Measurements from ENCODE around the gene SYNCRIP. TPM values are rescaled to one million over a fixed set of nuclear protein-coding genes. Genes with fewer than 3 reads are reported as not detected.

Gene SYNCRIP
- total and polyA plus RNA-seq, 2 donors (not counting 1 experiment from before 2014, with no cell fraction given): 7.9 to 88.5 TPM

DNA sequence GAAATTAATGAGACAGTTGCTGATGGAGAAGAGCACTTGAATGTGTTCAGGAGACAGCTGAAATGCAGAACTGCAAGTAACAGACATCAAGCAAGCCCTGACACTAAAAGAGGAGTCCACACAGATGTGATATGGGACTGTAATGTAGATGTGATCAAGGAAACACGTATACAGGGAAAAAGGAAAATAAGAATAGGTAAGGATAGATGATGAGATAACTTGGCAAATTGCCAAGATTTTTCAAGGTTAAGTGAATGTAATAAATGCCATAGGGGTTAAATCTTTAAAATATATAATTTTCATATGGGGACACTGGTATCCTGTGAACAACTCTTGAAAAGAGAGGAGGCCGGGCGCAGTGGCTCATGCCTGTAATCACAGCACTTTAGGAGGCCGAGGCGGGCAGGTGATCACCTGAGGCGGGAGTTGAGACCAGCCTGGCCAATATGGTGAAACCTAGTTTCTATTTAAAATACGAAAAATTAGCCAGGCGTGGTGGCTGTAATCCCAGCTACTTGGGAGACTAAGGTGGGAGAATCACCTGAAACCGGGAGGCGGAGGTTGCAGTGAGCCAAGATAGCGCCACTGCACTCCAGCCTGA, 41.9 kb downstream of the SYNCRIP start:
- Histone ChIP-seq H3K9me3 (ENCODE audit: control extremely low read depth in 1 of 3, control insufficient read depth in 2 of 3, insufficient read depth in 1 of 3, low read length in 2 of 3) (no peaks in the 10 kb centered on the region), H2AFZ (ENCODE audit: insufficient read depth, low read depth, low read length, poor library complexity, severe bottlenecking) (no peak overlapping the region), H3K27ac (ENCODE audit: low read length in 2 of 2) (no peak overlapping the region), H3K4me3 (ENCODE audit: control extremely low read depth in 1 of 5, extremely low read depth in 1 of 5, insufficient read depth in 1 of 5, low read depth in 2 of 5, low read length in 4 of 5) (no peak overlapping the region), H4K20me1 (ENCODE audit: control insufficient read depth, insufficient read depth, low read length, poor library complexity, severe bottlenecking) (no peaks in the 10 kb centered on the region), H3K9ac (ENCODE audit: low read length) (no peak overlapping the region), H3K27me3 (replicated peaks in 1 of 4; ENCODE audit: control extremely low read depth in 1 of 4, control insufficient read depth in 3 of 4, insufficient read depth in 4 of 4, low read length in 3 of 4) (no peaks in the 10 kb centered on the region), H3K4me2 (replicated peaks; ENCODE audit: low read depth, low read length, poor library complexity, severe bottlenecking) (no peak overlapping the region), H3K36me3 (replicated peaks in 1 of 2; ENCODE audit: control extremely low read depth in 1 of 2, control insufficient read depth in 1 of 2, extremely low read depth in 1 of 2, insufficient read depth in 2 of 2, low read length in 1 of 2) (peaks cover 0 to 1% of the 10 kb centered on the region in 2 experiments), H3K79me2 (ENCODE audit: control insufficient read depth, insufficient read depth, low read length) (no peaks in the 10 kb centered on the region), H3K4me1 (ENCODE audit: control insufficient read depth in 2 of 2, insufficient read depth in 2 of 2, low read length in 2 of 2) (no peaks in the 10 kb centered on the region)
- peak; percentile 15 for DNase-seq
- no peak overlapping the region for H3K4me3 Mint-ChIP-seq
- no peaks in the 10 kb centered on the region for H3K9me3 Mint-ChIP-seq (ENCODE audit: insufficient read depth)
- TF ChIP-seq, protein P1, sequence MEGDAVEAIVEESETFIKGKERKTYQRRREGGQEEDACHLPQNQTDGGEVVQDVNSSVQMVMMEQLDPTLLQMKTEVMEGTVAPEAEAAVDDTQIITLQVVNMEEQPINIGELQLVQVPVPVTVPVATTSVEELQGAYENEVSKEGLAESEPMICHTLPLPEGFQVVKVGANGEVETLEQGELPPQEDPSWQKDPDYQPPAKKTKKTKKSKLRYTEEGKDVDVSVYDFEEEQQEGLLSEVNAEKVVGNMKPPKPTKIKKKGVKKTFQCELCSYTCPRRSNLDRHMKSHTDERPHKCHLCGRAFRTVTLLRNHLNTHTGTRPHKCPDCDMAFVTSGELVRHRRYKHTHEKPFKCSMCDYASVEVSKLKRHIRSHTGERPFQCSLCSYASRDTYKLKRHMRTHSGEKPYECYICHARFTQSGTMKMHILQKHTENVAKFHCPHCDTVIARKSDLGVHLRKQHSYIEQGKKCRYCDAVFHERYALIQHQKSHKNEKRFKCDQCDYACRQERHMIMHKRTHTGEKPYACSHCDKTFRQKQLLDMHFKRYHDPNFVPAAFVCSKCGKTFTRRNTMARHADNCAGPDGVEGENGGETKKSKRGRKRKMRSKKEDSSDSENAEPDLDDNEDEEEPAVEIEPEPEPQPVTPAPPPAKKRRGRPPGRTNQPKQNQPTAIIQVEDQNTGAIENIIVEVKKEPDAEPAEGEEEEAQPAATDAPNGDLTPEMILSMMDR (IDR thresholded peaks at IDR 0.05): no peak
- no peak for TF ChIP-seq EZH2 (IDR thresholded peaks at IDR 0.05; ENCODE audit: borderline replicate concordance, insufficient read depth, low read depth, low read length, poor library complexity, severe bottlenecking)
- H3K27me3 Mint-ChIP-seq: no peaks in the 10 kb centered on the region
- intact Hi-C loops (cut with micrococcal nuclease): no loop called here
- WGBS (ENCODE audit: insufficient coverage): 98% methylated on average over 8 of the region's 11 CpGs
- ChIA-PET CTCF (no interaction called here), POLR2A (interaction anchor here (1.0 kb wide), 1 partner anchor 42 kb away, joined by 5 read pairs; the partner anchor contains the start of gene SYNCRIP)
- no peaks in the 10 kb centered on the region for H3K4me1 Mint-ChIP-seq
- ATAC-seq (ENCODE audit: low read depth): no peak
- H3K27ac Mint-ChIP-seq: no peak overlapping the region

All from B cell (primary cell).